GM13976 (cell line): Measurements from ENCODE around the gene WNK2.

ENCODE experiments used
- DNase-seq: peaks from one replicate; pipeline ENCODE4 v3.0.0; 2012; ENCODE audit warnings: low spot score
- in situ Hi-C: fragments of 300-500 bp; cut with MboI; formaldehyde crosslinking; loops from one replicate; pipeline ENCODE4 v1.12.0; 2022; ENCODE audit warnings: low sequenced_read_pairs, mixed read lengths, inconsistent platforms; ENCODE audit not compliant: unreplicated experiment
- TF ChIP-seq, protein P1 (sequence below): IDR thresholded peaks from 2 replicates; pipeline ENCODE4 v1.5.1; 2012; ENCODE audit warnings: borderline replicate concordance, mild to moderate bottlenecking; ENCODE audit not compliant: insufficient read depth; ENCODE audit errors: extremely low read depth, missing control alignments, control extremely low read depth

Gene WNK2

DNA sequence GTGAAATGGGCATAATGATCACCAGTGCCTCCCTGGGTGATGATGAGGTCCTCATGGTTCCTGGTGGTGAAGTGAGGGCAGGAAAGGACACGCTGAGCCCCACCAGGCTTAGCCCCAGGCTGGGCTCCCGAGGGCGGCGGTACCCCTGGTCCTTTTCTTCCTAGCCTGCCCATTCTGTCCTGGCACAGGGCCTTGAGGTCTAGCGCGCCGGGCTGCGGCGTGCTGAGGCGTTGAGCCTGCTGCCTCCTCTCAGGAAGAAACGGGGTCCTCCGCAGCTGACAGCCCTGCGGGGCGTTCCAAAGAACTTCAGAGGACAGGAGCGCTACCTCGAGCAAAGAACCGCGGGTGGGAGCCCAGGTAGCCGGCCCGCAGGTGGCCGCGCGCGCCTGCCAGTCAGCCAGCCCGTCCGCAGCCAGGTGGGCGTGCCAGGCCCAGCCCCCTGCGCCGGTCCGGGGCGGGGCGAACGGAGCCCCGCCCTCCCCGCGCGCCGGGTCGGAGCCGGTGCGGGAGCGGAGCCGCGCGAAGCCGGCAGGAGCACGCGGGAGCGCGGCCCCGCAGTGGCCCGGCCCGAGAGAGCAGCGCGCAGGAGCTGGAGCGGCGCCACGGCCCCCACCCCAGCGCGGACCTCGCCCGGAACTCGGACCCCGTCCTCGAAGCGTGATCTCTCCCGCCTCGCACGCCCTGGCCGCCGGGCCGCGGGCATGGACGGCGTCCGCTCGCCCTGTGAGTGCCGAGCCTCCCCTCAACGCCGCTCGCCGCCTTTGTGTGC lies at the start of gene WNK2:
Gene WNK2 (plus strand): TSS at position 477 of the 769 bp plus-strand sequence. CDS start 791 bp downstream, outside the sequence.
- TF ChIP-seq, protein P1, sequence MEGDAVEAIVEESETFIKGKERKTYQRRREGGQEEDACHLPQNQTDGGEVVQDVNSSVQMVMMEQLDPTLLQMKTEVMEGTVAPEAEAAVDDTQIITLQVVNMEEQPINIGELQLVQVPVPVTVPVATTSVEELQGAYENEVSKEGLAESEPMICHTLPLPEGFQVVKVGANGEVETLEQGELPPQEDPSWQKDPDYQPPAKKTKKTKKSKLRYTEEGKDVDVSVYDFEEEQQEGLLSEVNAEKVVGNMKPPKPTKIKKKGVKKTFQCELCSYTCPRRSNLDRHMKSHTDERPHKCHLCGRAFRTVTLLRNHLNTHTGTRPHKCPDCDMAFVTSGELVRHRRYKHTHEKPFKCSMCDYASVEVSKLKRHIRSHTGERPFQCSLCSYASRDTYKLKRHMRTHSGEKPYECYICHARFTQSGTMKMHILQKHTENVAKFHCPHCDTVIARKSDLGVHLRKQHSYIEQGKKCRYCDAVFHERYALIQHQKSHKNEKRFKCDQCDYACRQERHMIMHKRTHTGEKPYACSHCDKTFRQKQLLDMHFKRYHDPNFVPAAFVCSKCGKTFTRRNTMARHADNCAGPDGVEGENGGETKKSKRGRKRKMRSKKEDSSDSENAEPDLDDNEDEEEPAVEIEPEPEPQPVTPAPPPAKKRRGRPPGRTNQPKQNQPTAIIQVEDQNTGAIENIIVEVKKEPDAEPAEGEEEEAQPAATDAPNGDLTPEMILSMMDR: no peak
- peak; percentile 78 for DNase-seq
- in situ Hi-C loops: no loop called here

DNA sequence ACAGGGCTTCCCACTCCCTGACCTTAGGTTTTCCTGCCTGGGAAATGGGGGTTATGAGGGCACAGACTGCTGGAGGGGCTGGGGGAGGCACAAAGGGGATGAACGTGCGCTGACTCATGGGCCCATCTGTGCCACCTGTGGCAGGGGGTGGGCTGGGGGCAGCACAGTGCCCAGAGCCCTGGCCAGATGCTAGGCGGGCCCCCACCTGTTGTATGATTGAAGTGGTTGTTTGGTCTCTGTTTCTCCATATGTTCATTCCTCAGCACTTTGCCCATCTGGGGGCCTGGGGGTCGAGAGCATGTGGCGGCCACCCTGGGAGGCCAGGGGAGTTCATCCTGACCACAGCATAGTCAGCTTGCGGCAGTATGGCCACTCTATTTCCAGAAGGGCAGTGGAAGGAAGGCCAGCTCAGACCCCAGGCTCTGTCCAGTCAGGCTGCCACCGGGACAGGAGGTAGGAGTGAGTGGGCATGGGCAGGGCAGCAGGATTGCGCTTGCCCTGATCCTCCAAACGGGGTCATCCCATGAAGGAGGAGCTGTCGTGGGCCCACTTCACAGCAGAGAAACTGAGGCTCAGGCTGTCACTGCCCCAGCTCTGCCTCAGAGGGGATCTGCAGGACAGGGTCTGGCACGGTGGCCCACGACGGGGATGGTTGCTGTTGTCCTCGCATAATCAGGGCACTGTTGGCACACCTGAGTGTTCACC lies 49.0 kb upstream of the WNK2 start:
- no peak for DNase-seq
- TF ChIP-seq, protein P1: no peak
- in situ Hi-C loops: no loop called here

DNA sequence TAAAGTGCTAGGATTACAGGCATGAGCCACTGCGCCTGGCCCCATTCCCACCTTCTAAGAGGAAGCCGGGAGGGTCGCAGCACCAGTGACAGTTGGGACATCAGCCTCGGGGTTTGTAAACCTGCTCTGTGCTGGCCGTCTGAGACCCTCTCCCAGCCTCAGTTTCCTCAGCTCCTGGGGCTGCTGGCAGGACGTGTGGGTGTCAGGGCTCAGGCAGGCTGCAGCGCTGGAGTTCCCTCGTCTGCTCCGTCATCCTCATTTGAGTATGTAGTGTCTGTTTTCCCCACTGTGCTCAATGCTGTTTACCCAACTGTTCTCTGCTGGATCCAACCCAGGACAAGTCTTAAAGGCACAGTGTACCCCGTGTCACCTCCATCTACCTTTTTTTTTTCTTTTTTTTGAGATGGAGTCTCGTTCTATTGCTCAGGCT lies 47.9 kb upstream of the WNK2 start:
- no peak for DNase-seq
- TF ChIP-seq, protein P1: no peak
- in situ Hi-C loops: no loop called here

DNA sequence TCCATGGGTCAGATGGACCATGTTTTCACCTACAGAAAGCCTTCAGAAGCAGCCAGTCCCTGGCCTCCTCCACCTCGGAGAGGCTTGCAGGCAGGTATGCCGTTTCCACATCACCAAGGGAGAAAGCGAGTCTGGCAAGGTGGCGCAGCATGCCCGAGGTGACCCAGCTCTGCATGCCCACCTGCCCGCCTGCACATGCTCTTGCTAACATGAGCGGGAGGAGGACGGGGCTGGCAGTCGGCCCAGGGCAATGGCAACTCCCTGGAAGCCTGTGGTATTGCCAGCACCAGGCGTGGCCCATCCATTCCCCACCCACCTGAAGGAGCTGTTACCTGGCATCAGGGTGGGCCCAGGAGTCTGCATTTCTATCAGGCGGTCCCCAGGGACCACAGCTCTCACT lies 46.6 kb upstream of the WNK2 start:
- in situ Hi-C loops: no loop called here
- no peak for DNase-seq
- TF ChIP-seq, protein P1: no peak

DNA sequence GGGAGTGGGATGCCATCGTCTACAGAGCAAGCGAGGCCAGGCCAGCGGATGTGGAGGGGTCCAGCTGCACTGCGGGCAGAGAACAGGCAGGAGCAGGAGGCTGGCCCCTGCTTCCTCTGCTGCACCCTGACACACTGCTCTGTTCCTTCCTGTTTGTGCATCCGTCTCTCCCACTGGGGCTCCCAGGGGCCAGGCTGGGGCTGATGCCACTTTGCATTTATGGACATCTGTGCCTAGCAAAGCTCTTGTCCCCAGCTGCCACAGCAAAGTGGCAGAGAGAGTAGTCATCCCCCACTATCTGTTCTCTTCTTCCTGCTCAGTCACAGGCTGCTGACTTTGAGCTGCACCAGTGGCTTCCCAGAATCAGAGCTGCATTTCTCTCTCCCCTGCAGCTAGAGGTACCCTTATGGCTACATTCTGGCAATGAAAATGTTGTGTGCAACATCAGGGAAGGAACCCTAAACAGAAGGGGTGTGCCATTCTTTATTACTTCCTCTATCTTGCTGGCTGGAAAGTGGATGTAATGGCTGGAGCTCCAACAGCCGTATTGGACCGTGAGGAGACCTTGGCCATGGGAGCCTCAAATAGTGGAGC lies 45.7 kb upstream of the WNK2 start:
- in situ Hi-C loops: no loop called here
- DNase-seq: no peak
- TF ChIP-seq, protein P1: no peak

DNA sequence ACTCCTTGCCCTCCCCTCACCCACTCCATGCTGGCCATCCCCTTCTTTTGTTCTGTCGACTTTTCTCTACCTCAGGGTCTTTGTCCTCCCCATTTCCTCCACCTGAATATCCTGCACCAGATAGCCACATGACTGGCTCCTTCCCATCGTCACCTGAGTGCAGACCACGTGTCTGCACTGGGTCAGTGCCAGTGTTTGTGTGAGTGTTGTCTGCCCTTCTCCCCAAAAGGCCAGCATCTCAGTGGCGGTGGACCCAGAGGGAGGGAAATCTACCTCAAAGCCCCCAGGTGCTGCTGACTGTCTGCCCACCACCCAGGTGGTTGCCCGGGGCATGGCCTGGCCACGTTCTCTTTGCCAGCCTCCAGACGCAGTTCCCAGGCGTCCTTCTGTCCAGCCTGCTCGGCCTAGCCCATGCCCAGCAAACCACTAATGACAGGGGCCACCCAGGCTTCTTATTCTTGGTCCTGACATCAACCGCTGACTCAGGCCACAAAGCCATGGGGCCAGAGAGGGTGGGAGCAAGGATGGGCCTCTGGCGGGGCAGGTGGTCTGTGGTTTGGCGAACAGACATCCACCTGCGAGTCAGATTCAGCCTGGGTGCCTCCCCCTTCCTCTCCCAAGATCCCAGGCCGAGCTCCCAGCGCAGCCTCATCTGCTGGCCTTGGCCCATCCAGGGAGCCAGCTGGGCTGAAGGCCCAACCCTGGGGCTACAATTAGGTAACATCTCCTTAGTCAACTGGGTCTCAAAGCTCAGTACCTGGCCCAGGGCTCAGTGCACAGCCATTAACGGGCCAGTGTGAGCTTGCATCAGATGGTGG lies 44.4 kb upstream of the WNK2 start:
- TF ChIP-seq, protein P1: no peak
- in situ Hi-C loops: no loop called here
- no peak for DNase-seq
